H54 (cell line): ENCODE data around the gene NIPBL.
"Not testable (repeated sequence)": the region's sequence is repeated elsewhere in the genome, so short reads cannot be mapped to it uniquely, and the experiment has no call there.

ENCODE experiments used
- DNase-seq: peaks from one replicate; pipeline ENCODE4 v3.0.0; 2011; ENCODE audit warnings: low spot score, mixed read lengths; ENCODE audit not compliant: insufficient read length
- FAIRE-seq: peaks from 3 replicates; lab custom pipeline; 2011; peaks lifted over from hg19 to GRCh38; lab: Jason Lieb, UNC
- POLR2A ChIP-seq: IDR thresholded peaks from 2 replicates; pipeline ENCODE4 v1.6.1; 2011; ENCODE audit warnings: low read depth, mild to moderate bottlenecking, low read length

The NIPBL gene

GRCh38 chr5:36901856-36902255 is 25.3 kb downstream of the NIPBL start:
- FAIRE-seq = peak; percentile 15
- DNase-seq = no peak
- no peak for TF ChIP-seq POLR2A

GRCh38 chr5:36902353-36902752 is 25.8 kb downstream of the NIPBL start:
- TF ChIP-seq POLR2A = no peak
- peak; percentile 45 for FAIRE-seq

GRCh38 chr5:36904677-36905076 is 28.1 kb downstream of the NIPBL start:
- FAIRE-seq (peak; percentile 74), DNase-seq (no peak)
- TF ChIP-seq POLR2A = no peak

More at GRCh38 chr5:36902353-36902752, 25.8 kb downstream of the NIPBL start:
- DNase-seq = no peak

GRCh38 chr5:36908544-36909260 is 32.1 kb downstream of the NIPBL start:
- DNase-seq (no peak), FAIRE-seq (peak; percentile 82)
- no peak for TF ChIP-seq POLR2A

- no peak for DNase-seq
- FAIRE-seq = peak; percentile 83
- no peak for TF ChIP-seq POLR2A
Observed at GRCh38 chr5:36915653-36916052, 39.1 kb downstream of the NIPBL start.

GRCh38 chr5:36916614-36917013 is 40.0 kb downstream of the NIPBL start:
- not testable (repeated sequence) for FAIRE-seq, DNase-seq

GRCh38 chr5:36917358-36917757 is 40.8 kb downstream of the NIPBL start:
- DNase-seq, FAIRE-seq: not testable (repeated sequence)

GRCh38 chr5:36919238-36919637 is 42.7 kb downstream of the NIPBL start:
- TF ChIP-seq POLR2A = no peak
- FAIRE-seq (no peak), DNase-seq (no peak)

- TF ChIP-seq POLR2A = no peak
- peak; percentile 68 for FAIRE-seq
- DNase-seq = no peak
Observed at GRCh38 chr5:36919650-36920049, 43.1 kb downstream of the NIPBL start.

GRCh38 chr5:36928947-36929346 is 52.4 kb downstream of the NIPBL start:
- DNase-seq = peak; percentile 10
- peak; percentile 96 for FAIRE-seq

GRCh38 chr5:36929438-36929837 is 52.9 kb downstream of the NIPBL start:
- no peak for DNase-seq
- TF ChIP-seq POLR2A = no peak
- no peak for FAIRE-seq

More at GRCh38 chr5:36928947-36929346, 52.4 kb downstream of the NIPBL start:
- no peak for TF ChIP-seq POLR2A

- TF ChIP-seq POLR2A = no peak
- FAIRE-seq = no peak
Observed at GRCh38 chr5:36932056-36932455, 55.5 kb downstream of the NIPBL start.

GRCh38 chr5:36932699-36933098 is 56.1 kb downstream of the NIPBL start:
- no peak for TF ChIP-seq POLR2A
- DNase-seq (no peak), FAIRE-seq (no peak)

More at GRCh38 chr5:36932056-36932455, 55.5 kb downstream of the NIPBL start:
- no peak for DNase-seq

GRCh38 chr5:36934740-36935356 is 58.3 kb downstream of the NIPBL start:
- TF ChIP-seq POLR2A = no peak
- DNase-seq (no peak), FAIRE-seq (peak; percentile 92)

- TF ChIP-seq POLR2A = no peak
- FAIRE-seq = no peak
- no peak for DNase-seq
Observed at GRCh38 chr5:36935805-36936204, 59.2 kb downstream of the NIPBL start.

GRCh38 chr5:36936309-36936708 is 59.7 kb downstream of the NIPBL start:
- FAIRE-seq (peak; percentile 72), DNase-seq (no peak)
- no peak for TF ChIP-seq POLR2A
